Adrenal gland (tissue), 12 donors: ENCODE measurements around the gene SPEM2. TPM values are rescaled to one million over a fixed set of nuclear protein-coding genes. Genes with fewer than 3 reads are reported as not detected.
A peak's percentile ranks its signal among the peaks of the same experiment; 100 is the strongest.

ENCODE experiments used
- DNase-seq, 7 donors: peaks; one replicate each; pipeline ENCODE4 v3.0.0-alpha.2; 2019 to 2020
- H3K27ac ChIP-seq, 5 donors: fragments of 200-600 bp; sonication (generic) in 4 of 5; 1 replicate in 3 of 5; 2 replicates in 2 of 5; pipeline versions ENCODE4 v1.5.1 to v1.8.0; 2016 to 2020; ENCODE audit warnings: mild to moderate bottlenecking in 1 of 5
- H3K27me3 ChIP-seq: fragments of 200-600 bp; 2 replicates; pipeline ENCODE4 v1.8.0; 2021
- H3K36me3 ChIP-seq, 2 donors: fragments of 200-600 bp; replicated peaks in 1 of 2; 1 replicate in 1 of 2; 2 replicates in 1 of 2; pipeline versions ENCODE4 v1.5.1 to v1.8.0; 2018 to 2022
- H3K4me1 ChIP-seq, 2 donors: fragments of 200-600 bp; replicated peaks in 1 of 2; 1 replicate in 1 of 2; 2 replicates in 1 of 2; pipeline versions ENCODE4 v1.5.1 to v1.8.0; 2018 to 2021
- H3K4me3 ChIP-seq, 4 donors: fragments of 200-600 bp; sonication (generic) in 3 of 4; one replicate each; pipeline ENCODE4 v1.5.1; 2016 to 2018
- H3K9me3 ChIP-seq, 3 donors: fragments of 200-600 bp; sonication (generic) in 1 of 3; replicated peaks in 1 of 3; 1 replicate in 2 of 3; 2 replicates in 1 of 3; pipeline versions ENCODE4 v1.5.1 to v1.8.0; 2016 to 2021
- CTCF ChIP-seq, 6 experiments: fragments of 450-650 bp in 4 of 6; fragments of 200-600 bp in 2 of 6; sonication (generic) in 1 of 6; IDR thresholded peaks; 1 replicate in 5 of 6; 2 replicates in 1 of 6; pipeline versions ENCODE4 v1.5.1 to v1.8.0; 2016 to 2021; ENCODE audit warnings: antibody characterized with exemption in 6 of 6, mild to moderate bottlenecking in 2 of 6, moderate library complexity in 1 of 6
- POLR2A ChIP-seq, 2 donors: fragments of 450-650 bp; IDR thresholded peaks; one replicate each; pipeline ENCODE4 v1.6.1; 2017; ENCODE audit warnings: antibody characterized with exemption in 2 of 2, mild to moderate bottlenecking in 2 of 2, moderate library complexity in 1 of 2
- WGBS, 4 donors: extraction: QIAGEN DNeasy Blood & Tissue Kit in 2 of 4; methylation state at CpG; one replicate each; pipeline versions ENCODE4 v1.1.5 to v1.1.7; 2013 to 2017; 5-methylcytosine and 5-hydroxymethylcytosine counted together
- intact Hi-C, 2 donors: fragments of 100-400 bp; cut with DNase I; formaldehyde crosslinking; loops; one replicate each; pipeline versions ENCODE4 v1.14.1 to v1.15.0; 2022 to 2023
- polyA plus RNA-seq, 3 donors: library from polyadenylated mRNA; stranded (reverse); fragments of 200-250 nt in 2 of 3; fragments of 350-450 nt in 1 of 3; fragmentation: Illumina TruSeq in 1 of 3; extraction: RNeasy Lipid Tissue Mini Kit (QIAGEN cat#74804) in 1 of 3; gene quantifications; one replicate each; pipeline ENCODE4 v1.2.3, GENCODE V29; 2013 to 2014
- total RNA-seq, 9 donors: library from RNA; depleted of rRNA in 4 of 9; stranded (reverse); fragments of >200 nt in 4 of 9; fragments of 120-200 nt in 1 of 9; fragmentation: NEBNext Ultra II Directional in 1 of 9; extraction: Animal tissue kit (Norgen Biotek cat#: 25700) in 1 of 9; gene quantifications; one replicate each; pipeline versions ENCODE4 v1.1.0 to v1.2.4, GENCODE V29; 2013 to 2023
- donor health status: healthy with polysubstance abuse.
- donor health status: Bipolar disorder and iron deficiency.
- donor health status: DM: yes; HTN: yes; CAD: no.
- donor health status: DM: no; HTN: no; CAD: no.
- donor health status: DM: no; HTN: no; CAD: no.
- donor health status: DM: yes; HTN: yes; CAD: no.

SPEM2 gene
- total and polyA plus RNA-seq, 12 donors = not detected

GRCh38 chr17:7460850-7461660 lies 35.6 kb downstream of the SPEM2 start:
- WGBS, 4 donors = 93 to 95% (median 94%) methylated on average over 7 of the region's 7 CpGs

DNA sequence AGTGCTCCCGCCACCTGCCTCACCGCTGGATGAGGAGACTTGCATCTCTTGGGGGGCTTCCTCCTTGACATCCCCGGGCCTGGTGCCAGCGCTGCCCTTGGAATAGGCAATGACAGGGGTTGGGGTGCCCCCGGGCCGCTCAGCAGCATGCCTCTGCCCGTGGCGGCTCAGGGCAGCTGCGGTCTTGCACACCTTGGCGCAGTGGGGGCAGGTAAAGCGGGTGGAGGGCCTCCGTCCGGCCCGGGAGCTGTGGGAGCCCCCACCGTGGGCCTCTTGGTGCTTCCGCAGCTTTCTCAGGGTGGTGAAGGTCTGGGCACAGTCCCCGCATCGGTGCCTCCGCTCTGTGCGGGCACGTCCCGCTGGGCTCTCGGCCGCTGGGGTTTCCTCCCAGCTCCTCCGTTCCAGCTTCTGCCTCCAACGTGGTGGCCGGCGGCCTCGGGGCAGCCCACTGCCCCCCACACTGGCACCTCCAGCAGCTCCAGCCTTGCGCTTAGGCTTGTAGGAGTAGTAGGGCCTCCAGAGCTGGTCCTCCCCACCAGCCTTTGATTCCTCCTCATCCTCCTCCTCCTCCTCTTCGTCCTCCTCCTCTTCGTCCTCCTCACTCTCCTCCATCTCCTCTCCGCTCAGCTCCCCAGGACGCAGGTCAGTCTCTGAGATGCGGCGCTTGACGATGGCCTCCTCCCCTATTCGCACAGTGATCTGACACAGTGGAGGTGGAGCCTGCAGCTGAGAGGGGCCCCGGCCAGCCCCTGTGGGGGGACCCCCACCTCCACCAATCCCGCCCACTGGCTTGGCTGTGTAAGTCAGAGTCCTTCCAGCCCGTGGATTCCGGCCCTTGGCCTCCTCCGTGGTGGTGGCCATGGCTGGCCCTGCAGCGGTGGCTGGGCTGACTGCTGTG lies 37.3 kb downstream of the SPEM2 start:
- no peak for DNase-seq
- Histone ChIP-seq H3K4me3 (no peak overlapping the region), H3K9me3 (no peaks in the 10 kb centered on the region), H3K36me3 (peaks cover 0 to 43% of the 10 kb centered on the region in 2 donors), H3K27ac (peak overlapping the region in 1 of 5 donors; percentile 34), H3K4me1 (peaks cover 20 to 22% of the 10 kb centered on the region in 2 donors), H3K27me3 (no peaks in the 10 kb centered on the region)
- WGBS, 4 donors = 83 to 88% (median 86%) methylated on average over 15 to 44 of the region's 44 CpGs
- TF ChIP-seq CTCF (IDR thresholded peaks at IDR 0.05) (no peak), POLR2A (IDR thresholded peaks at IDR 0.05) (no peak)
- intact Hi-C loops = no loop called here

More at GRCh38 chr17:7460850-7461660, 35.6 kb downstream of the SPEM2 start:
- Histone ChIP-seq H3K4me3 (no peak overlapping the region), H3K27ac (peak overlapping the region in 2 of 5 donors; percentile 29 to 49), H3K36me3 (peaks cover 0 to 39% of the 10 kb centered on the region in 2 donors), H3K27me3 (no peaks in the 10 kb centered on the region), H3K9me3 (no peaks in the 10 kb centered on the region), H3K4me1 (peaks cover 4 to 5% of the 10 kb centered on the region in 2 donors)
- TF ChIP-seq POLR2A (IDR thresholded peaks at IDR 0.05) (no peak), CTCF (IDR thresholded peaks at IDR 0.05) (no peak)
- intact Hi-C loops = no loop called here
- no peak for DNase-seq

- TF ChIP-seq CTCF (IDR thresholded peaks at IDR 0.05) = no peak
- TF ChIP-seq POLR2A (IDR thresholded peaks at IDR 0.05) = no peak
- H3K9me3 ChIP-seq = no peaks in the 10 kb centered on the region
- H3K36me3 ChIP-seq = peaks cover 0 to 43% of the 10 kb centered on the region in 2 donors
- H3K4me1 ChIP-seq = peaks cover 20 to 24% of the 10 kb centered on the region in 2 donors
- WGBS, 4 donors = 83 to 94% (median 85%) methylated on average over 5 to 14 of the region's 14 CpGs
- intact Hi-C loops = no loop called here
- no peak for DNase-seq
- peak overlapping the region in 1 of 5 donors; percentile 34 for H3K27ac ChIP-seq
- H3K4me3 ChIP-seq = no peak overlapping the region
- no peaks in the 10 kb centered on the region for H3K27me3 ChIP-seq
Observed at GRCh38 chr17:7463372-7463846, 38.0 kb downstream of the SPEM2 start.

- H3K4me1 ChIP-seq = peaks cover 20 to 24% of the 10 kb centered on the region in 2 donors
- WGBS, 4 donors = 83 to 92% (median 88%) methylated on average over 9 of the region's 9 CpGs
- H3K9me3 ChIP-seq = no peaks in the 10 kb centered on the region
- peaks cover 0 to 43% of the 10 kb centered on the region in 2 donors for H3K36me3 ChIP-seq
- H3K4me3 ChIP-seq = no peak overlapping the region
- intact Hi-C loops = no loop called here
- TF ChIP-seq POLR2A (IDR thresholded peaks at IDR 0.05) = no peak
- TF ChIP-seq CTCF (IDR thresholded peaks at IDR 0.05) = no peak
- DNase-seq = no peak
- no peaks in the 10 kb centered on the region for H3K27me3 ChIP-seq
- H3K27ac ChIP-seq = no peak overlapping the region
Observed at GRCh38 chr17:7464081-7464480, 38.7 kb downstream of the SPEM2 start.
